ENCODE data around the gene GRN. TPM values are rescaled to one million over a fixed set of nuclear protein-coding genes. Genes with fewer than 3 reads are reported as not detected.

GRN gene
- total and polyA plus RNA-seq, 9 of the 15 experiments (the other 6 are each of a cell fraction or from before 2014, with no cell fraction given): 5.4 to 75.3 (median 20.7) TPM

- ATAC-seq (peak; percentile 93), DNase-seq (ENCODE audit: extremely low read depth in 1 of 4, low spot score in 3 of 4) (peak; percentile 78 to 89 (median 88)), FAIRE-seq (no peak)
- ChIA-PET POLR2A (interaction anchor here (1.1 to 1.4 kb wide), 2 partner anchors 26 to 38 kb away, joined by 3 read pairs; partner anchors contain the start of gene ITGA2B), CTCF (ENCODE audit: low intra/inter-chr PET ratio) (interaction anchor here (0.9 kb wide), 1 partner anchor 454 kb away, joined by 6 read pairs; no protein-coding TSS in a partner anchor)
- intact Hi-C loops (cut with micrococcal nuclease): no loop called here
- H2AFZ ChIP-seq (ENCODE audit: low read depth, low read length): peak within 1 kb of the TSS; percentile 91
- peak within 1 kb of the TSS; percentile 70 to 96; a peak in 3 of 4 replicates for H3K9ac ChIP-seq (ENCODE audit: insufficient read depth in 1 of 2, low read depth in 2 of 2, low read length in 2 of 2)
- no peaks in the 10 kb centered on the region for H3K9me3 ChIP-seq (replicated peaks; ENCODE audit: control insufficient read depth, insufficient read depth, low read depth, low read length)
- no TSS peak for BruUV-seq (replicated peaks)
- peaks cover 5 to 31% of the 10 kb centered on the region in 2 experiments; a peak in 4 of 5 replicates for H3K4me1 ChIP-seq (replicated peaks in 1 of 2; ENCODE audit: control insufficient read depth in 2 of 2, insufficient read depth in 2 of 2, low read length in 2 of 2)
- 2% methylated on average over 17 of the region's 63 CpGs for WGBS (ENCODE audit: insufficient coverage, low coverage, missing lambda C conversion rate)
- H3K4me2 ChIP-seq (ENCODE audit: insufficient read depth, low read length): peak within 1 kb of the TSS; percentile 70
- in situ Hi-C loops (cut with MboI): no loop called here
- no peaks in the 10 kb centered on the region for H3K9me1 ChIP-seq (ENCODE audit: control insufficient read depth, insufficient read depth, low read length)
- no peaks in the 10 kb centered on the region for H3K79me2 ChIP-seq (ENCODE audit: control insufficient read depth, insufficient read depth, low read length)
- H3K4me3 ChIP-seq: peak within 1 kb of the TSS; percentile 81
- no peaks in the 10 kb centered on the region for H3K36me3 ChIP-seq (ENCODE audit: control insufficient read depth, insufficient read depth, low read length)
- peaks cover 9% of the 10 kb centered on the region for H4K20me1 ChIP-seq (replicated peaks; ENCODE audit: control insufficient read depth, insufficient read depth, low read length)
- peak within 1 kb of the TSS; percentile 60; the same call in 1 of the 3 replicates for H3K27ac ChIP-seq (ENCODE audit: extremely low read depth, low read depth, low read length)
- no peaks in the 10 kb centered on the region; a peak in 1 of 5 replicates for H3K27me3 ChIP-seq (ENCODE audit: control insufficient read depth in 2 of 2, insufficient read depth in 2 of 2, low read length in 2 of 2)
- no peak for TF ChIP-seq ZNF174 (CRISPR knock-in tag; IDR thresholded peaks at IDR 0.05)
- no peak for TF ChIP-seq TARDBP (IDR thresholded peaks at IDR 0.05)
- no peak for TF ChIP-seq HIVEP1 (CRISPR knock-in tag; IDR thresholded peaks at IDR 0.05)
- TF ChIP-seq ZNF347 (CRISPR knock-in tag; IDR thresholded peaks at IDR 0.05; ENCODE audit: low read depth): no peak
- no peak for TF ChIP-seq THRAP3 (IDR thresholded peaks at IDR 0.05; ENCODE audit: borderline replicate concordance)
- TF ChIP-seq FOXA1 (IDR thresholded peaks at IDR 0.05; ENCODE audit: borderline replicate concordance): no peak
- TF ChIP-seq ZNF24 (IDR thresholded peaks at IDR 0.05): no peak
- TF ChIP-seq ZNF184 (CRISPR knock-in tag; IDR thresholded peaks at IDR 0.05): no peak
- TF ChIP-seq KLF6 (CRISPR knock-in tag; IDR thresholded peaks at IDR 0.05; ENCODE audit: borderline replicate concordance): no peak
- TF ChIP-seq ZNF436 (CRISPR knock-in tag; IDR thresholded peaks at IDR 0.05): no peak
- TF ChIP-seq CBX8 (IDR thresholded peaks at IDR 0.05; ENCODE audit: borderline replicate concordance, extremely low read depth, low read depth, low read length, poor library complexity, severe bottlenecking): no peak
- TF ChIP-seq KHSRP (IDR thresholded peaks at IDR 0.05): no peak
- no peak for TF ChIP-seq NCOA1 (IDR thresholded peaks at IDR 0.05; ENCODE audit: low read depth)
- no peak for TF ChIP-seq ZNF197 (CRISPR knock-in tag; IDR thresholded peaks at IDR 0.05; ENCODE audit: low read depth)
- TF ChIP-seq ZNF583 (CRISPR knock-in tag; IDR thresholded peaks at IDR 0.05): peak; percentile 69; the same call in 1 of the 2 replicates
- TF ChIP-seq SAFB2 (IDR thresholded peaks at IDR 0.05; ENCODE audit: borderline replicate concordance, low read depth, low read length, severe bottlenecking): no peak
- no peak for TF ChIP-seq OTX1 (CRISPR knock-in tag; IDR thresholded peaks at IDR 0.05)
- no peak for TF ChIP-seq ZMIZ1 (IDR thresholded peaks at IDR 0.05; ENCODE audit: low read depth in 2 of 2, low read length in 2 of 2)
- TF ChIP-seq ARID2 (IDR thresholded peaks at IDR 0.05): no peak
- TF ChIP-seq EGR1 (conservative IDR thresholded peaks at IDR 0.05): peak; percentile 45
- 0 out of 2 replicates have a peak, but pooled peaks have one; percentile 13 for TF ChIP-seq SMC3 (conservative IDR thresholded peaks at IDR 0.05; ENCODE audit: insufficient read depth, low read depth, low read length)
Measured at GRCh38 chr17:44363613-44364159, 18.6 kb downstream of the GRN start, which contains the start of gene FAM171A2. TSS of gene FAM171A2 (minus strand) at chr17:44363853. CDS start at chr17:44363714, 139 bp downstream.

Data from K562 (cell line).